GM12801 (cell line): ENCODE results near the gene VAC14.

Source experiments
- TF ChIP-seq, protein P1 (sequence below): IDR thresholded peaks from one replicate; pipeline ENCODE4 v1.5.1; 2011; ENCODE audit warnings: control low read depth; ENCODE audit not compliant: insufficient read length; ENCODE audit errors: extremely low read depth

The VAC14 gene

DNA sequence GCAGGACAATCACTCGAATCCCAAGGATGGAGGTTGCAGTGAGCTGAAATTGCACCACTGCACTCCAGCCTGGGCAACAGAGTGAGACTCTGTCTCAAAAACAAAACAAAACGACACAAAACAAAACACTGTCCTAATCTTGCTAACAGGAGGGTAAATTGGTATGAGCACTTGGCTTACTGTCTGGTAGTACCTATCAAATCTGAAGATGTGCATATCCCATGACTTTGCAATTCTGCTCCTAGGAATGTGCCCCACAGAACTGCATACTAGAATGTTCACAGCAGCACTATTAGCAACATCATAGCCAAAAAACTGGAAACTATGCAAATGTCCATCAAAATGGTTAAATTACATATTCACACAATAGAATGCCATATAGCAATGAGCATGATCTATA is 130.8 kb downstream of the VAC14 start:
- TF ChIP-seq, protein P1, sequence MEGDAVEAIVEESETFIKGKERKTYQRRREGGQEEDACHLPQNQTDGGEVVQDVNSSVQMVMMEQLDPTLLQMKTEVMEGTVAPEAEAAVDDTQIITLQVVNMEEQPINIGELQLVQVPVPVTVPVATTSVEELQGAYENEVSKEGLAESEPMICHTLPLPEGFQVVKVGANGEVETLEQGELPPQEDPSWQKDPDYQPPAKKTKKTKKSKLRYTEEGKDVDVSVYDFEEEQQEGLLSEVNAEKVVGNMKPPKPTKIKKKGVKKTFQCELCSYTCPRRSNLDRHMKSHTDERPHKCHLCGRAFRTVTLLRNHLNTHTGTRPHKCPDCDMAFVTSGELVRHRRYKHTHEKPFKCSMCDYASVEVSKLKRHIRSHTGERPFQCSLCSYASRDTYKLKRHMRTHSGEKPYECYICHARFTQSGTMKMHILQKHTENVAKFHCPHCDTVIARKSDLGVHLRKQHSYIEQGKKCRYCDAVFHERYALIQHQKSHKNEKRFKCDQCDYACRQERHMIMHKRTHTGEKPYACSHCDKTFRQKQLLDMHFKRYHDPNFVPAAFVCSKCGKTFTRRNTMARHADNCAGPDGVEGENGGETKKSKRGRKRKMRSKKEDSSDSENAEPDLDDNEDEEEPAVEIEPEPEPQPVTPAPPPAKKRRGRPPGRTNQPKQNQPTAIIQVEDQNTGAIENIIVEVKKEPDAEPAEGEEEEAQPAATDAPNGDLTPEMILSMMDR = no peak

DNA sequence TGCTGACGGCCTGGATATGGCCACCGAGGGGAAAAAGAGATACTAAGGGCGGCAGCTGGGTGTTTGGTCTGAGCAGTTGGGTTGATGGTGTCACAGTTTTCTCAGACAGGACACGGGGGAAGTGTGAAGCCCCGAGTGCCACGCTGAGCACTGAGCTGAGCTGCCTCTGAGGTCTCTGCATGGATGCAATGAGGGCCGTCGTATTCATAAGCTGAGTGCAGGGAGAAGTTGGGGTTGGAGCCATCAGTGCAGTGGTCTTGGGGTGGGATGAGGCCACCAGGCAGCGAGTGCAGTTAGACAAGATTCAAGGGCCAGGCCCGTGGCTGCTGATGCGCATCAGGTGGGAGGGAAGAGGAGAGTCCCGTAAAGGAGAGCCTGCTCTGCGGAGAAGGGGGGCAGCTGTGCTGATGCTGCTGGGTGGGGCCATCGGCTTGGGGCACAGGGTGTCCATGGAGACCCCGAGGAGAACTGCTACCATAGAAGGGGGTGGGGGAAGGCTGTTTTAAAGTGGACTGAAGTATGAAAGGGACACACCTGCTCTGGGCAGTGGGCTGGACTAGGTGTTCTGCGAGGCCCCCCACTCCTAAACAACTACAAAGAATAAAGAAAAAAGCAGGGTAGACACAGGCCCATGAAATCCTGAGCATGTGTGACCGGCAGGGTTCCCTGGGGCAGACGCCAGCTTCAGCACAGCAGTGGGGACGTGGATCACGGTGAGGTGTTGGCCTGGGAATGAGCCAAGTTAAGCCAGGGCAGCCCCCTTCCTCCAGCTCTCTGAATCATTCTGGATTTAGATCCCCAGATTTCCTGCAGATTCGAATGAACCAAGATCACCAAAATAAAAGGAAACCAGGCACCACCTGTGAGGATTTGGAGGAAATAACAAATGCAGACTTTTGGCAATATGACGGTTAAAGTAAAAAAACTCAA is 134.9 kb downstream of the VAC14 start:
- TF ChIP-seq, protein P1 = no peak

DNA sequence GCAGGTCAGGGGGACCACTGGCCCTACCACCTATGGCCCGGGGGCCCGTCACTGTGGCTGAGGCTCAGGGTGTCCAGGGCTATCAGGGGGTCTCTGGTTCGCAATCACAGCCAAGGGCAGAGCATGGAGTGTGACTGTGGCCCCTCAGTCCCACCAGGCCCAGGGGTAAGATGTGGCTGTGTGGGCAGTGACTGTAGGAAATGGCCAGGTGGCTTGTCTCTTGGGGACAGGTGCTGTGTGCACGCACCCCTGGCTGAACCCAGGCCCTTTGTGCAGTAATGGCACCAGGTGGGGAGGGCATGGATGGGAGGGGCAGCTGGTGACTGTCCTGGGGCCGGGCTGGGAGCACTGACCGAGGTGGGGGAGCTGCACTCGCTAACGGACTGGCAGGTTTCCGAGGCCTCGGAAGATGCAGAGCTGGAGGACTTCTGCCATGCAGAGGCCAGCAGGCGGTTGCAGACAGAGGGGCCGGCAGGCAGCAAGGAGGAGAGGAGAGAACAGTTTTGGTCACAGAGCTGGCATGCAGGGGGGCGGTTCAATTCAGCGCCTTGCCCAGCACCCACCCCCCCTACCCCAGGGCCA is 135.8 kb downstream of the VAC14 start:
- TF ChIP-seq, protein P1 = no peak

DNA sequence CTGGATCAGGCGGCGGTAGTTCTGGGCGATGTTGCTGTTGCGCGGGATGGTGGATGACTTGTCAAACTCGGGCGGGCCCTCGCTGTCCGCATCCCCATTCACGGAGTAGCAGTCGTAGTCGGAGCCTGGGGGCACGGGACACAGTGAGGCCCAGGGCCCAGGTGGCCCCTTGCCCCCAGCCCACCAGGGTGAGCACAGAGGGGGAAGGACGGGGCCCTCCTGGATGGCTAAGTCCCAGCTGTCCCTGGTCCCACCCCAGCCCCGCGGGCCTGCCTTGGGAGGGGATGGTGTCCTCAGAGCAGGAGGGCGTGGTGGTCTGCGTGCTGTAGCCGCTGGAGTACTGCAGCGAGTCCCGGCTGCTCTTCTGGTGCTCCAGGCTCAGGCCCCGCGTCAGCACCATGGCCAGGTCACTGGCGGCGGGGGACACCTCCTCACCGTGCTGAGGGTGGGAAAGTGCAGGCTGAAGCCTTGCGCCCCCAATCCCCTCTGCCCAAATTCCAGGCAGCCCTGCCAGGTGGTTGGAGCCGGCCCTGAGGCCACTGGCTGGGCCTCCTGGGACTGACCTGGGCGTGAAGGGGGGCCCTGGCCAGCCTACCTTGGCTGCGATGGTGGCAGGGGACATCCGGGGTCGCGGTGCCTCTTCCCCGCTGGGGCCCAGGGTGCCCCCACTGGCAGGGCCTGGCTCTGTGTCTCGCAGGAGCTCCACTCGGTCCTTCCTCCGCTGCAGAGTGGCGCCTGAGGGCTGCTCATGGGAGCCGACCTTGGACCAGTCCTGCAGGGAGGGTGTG is 136.4 kb downstream of the VAC14 start:
- TF ChIP-seq, protein P1 = no peak

DNA sequence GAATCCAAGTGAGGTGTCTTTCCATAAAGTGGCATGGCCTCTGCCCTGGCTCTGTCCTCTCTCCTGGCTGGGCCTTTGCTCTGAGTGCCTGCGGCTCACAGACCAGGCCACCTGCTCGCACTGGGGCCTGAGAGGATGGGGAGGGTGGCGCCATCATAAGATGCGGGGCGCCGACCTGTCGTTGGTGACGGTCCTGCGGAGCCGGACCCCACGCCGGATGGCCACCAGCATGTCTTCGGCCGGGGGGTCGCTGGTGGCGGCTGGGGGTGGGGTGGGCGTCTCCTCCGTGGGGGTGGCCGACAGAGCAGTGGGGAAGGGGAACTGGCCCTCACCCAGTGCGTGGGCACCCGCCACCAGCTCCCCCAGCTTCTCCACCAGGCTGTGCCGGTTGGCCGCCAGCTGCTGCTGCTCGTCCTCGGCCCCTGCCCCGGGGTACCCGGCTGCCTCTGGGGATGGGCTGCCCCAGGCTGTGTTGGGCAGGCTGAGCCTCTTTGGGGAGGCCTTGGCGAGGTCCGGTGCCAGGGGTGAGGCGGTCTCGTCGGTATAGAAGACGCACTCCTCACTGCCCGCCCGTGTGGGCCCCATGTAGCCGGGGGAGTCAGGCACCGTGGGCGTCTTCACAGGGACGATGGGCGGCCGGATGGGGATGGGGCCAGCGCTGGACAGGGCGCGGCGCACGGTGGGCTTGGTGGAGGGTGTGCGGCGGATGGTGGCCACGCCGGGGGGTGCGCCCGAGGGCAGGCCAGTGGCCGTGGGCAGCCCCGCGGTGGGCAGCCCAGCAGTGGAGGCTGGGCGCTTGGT is 137.2 kb downstream of the VAC14 start:
- TF ChIP-seq, protein P1 = no peak

DNA sequence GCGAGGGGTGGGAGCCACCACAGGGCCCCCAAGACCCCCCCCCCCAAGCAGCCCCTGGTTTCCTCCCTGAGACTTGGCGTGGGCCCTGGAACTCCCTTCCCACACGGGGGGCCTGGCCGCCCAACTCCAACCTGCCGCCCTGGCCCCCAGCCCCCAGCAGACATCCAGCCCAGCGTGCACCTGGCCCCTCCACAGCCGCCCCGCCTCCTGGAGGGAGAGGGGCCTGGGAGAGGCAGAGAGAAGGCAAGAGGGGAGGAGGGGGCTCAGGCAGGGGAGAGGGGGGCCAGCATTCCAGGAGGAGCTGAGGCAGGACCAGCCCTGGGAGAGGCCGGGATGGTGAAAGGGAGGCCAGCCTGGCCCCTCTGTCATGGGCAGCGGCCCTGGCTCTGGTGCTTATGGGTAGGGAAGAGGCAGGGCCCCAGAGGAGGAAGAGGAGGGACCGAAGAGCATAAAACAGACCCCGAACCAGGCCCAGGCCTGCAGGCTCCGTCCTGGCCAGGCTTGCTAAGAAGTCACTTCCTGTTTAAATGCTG is 137.9 kb downstream of the VAC14 start:
- TF ChIP-seq, protein P1 = no peak
